Measurements from ENCODE around the gene PPP2R5C.
"Not testable (repeated sequence)": the region's sequence is repeated elsewhere in the genome, so short reads cannot be mapped to it uniquely, and the experiment has no call there.

The PPP2R5C gene

DNA sequence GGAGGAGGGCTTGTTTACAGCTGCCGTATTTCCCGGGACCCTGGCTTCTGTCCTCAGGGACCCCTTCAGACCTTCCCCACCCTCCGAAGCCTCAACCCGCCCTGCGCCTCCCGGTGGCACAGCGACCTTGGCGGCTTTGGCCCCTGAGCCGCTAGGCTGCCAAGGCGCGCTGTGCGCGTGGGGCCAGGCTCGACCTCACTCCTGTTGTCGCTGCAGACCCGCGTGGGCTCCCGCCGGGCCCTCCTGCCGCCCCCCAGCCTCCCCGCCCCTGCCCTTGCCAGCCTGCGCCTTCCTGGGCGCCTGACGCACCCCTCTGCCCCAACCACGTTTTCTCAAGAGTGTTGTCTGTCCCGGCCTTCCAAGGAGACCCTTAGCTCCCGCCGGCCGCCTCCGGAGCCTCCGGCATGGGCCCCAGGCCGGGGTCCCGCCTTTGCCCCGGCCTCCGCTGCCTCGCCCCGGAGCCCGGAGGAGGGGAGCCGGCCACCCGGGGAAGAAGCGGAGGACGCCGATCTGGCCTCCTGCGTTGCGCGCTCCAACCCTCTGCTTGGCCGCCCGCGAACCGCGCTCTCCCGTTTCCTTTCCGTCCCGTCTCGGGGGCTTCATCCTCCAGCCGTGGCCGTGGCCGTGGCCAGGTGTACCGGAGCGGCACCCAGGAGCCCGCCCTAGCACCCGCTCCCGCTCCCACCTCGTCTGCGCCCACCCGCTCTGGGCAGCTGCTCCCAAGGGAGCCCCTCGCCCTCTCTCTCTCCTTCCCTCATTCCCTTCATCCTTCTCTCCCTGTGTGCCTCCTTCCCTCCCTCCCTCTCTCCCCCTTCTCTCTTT is 19.9 kb downstream of the PPP2R5C start:
- peak; percentile 64 for ATAC-seq
- peak; percentile 55 for DNase-seq

GRCh38 chr14:101783260-101784016 is 21.9 kb downstream of the PPP2R5C start:
- no peak for ATAC-seq

GRCh38 chr14:101784631-101785030 is 23.1 kb downstream of the PPP2R5C start:
- ATAC-seq, result no peak

More at GRCh38 chr14:101783260-101784016, 21.9 kb downstream of the PPP2R5C start:
- DNase-seq, result no peak

DNA sequence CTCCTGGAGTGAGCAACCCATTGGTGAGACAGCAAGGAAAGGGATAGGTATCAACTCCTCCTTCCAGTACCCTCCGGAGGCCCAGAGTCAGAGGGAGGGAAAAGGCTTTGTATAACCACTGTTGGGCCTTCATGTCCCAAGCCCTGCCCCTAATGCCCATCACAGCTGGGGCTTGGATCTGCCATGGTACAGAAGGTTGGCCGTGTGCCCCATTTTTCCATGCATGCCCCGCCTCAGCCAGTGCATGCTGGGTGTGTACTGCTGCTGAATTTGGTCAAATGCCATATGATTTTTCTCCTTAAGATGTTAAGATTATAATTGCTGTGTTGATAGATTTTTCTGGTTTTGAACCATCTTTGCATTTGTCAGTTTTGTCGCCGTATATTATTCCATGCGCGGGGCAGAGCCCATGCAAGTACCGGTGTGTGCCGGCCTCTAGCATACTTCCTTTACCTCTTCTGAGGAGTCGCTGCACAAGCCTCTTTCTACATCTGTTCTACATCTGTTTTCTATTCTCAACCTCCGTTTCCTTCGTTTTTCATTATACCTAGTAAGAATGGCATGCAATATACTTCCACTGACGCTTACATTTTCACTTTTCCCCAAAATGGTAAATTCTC is 26.6 kb downstream of the PPP2R5C start:
- ATAC-seq (no peak), DNase-seq (no peak)

More at GRCh38 chr14:101784631-101785030, 23.1 kb downstream of the PPP2R5C start:
- DNase-seq, result no peak

- DNase-seq (no peak), ATAC-seq (no peak)
Observed at GRCh38 chr14:101789222-101789621, 27.7 kb downstream of the PPP2R5C start.

DNA sequence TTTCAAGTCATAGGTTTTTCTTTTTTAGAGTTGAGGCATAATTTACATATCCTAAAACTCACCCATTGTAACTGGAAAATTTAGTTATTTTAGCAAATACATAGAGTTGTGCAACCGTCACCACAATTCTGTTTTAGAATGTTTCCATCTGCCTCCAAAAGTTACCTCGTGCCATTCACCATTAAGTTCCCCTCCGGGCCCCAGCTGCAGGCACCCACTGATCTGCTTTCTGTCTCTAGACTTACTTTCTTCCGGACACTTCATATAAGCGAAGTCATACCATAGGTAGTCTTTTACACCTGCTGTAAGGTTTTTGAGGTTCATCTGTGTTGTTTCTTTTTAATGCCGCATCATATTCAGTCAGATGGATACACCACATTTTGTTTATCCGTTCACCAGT is 28.7 kb downstream of the PPP2R5C start:
- DNase-seq, result no peak
- no peak for ATAC-seq

DNA sequence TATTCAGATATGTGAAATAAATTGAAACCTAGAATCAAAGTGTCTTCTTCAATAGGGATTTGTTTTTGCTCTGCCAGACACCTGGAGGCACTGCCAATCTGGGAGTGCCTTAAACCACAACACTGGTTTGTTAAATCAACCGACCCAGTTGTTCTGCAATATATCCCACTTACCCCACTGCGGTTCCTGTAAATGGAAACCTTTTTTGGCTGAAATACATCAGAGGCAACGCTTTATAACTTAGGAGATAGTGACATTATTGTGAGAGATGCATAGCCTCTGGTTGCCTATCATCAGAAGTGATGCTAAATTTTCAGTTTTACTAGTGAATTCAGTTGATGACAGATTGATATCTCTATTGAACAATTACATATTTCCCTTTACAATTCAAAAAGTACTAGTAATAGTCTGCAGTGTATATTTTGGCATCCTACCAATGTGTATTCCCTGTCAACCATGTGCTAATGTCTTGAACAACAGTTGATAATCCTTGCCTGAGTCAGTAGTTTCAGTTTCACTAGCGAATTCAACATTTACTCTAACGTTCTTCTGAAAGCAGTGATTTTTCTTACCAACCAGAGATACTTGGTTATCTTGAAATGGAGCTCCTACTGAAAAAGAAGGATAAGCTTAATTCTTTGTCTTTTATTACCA is 30.5 kb downstream of the PPP2R5C start:
- no peak for DNase-seq
- ATAC-seq, result peak; percentile 80

GRCh38 chr14:101796016-101796415 is 34.5 kb downstream of the PPP2R5C start:
- no peak for ATAC-seq
- DNase-seq, result no peak

- ATAC-seq, result no peak
- DNase-seq, result no peak
Observed at GRCh38 chr14:101796479-101796878, 35.0 kb downstream of the PPP2R5C start.

- no peak for ATAC-seq
Observed at GRCh38 chr14:101797856-101798255, 36.3 kb downstream of the PPP2R5C start.

DNA sequence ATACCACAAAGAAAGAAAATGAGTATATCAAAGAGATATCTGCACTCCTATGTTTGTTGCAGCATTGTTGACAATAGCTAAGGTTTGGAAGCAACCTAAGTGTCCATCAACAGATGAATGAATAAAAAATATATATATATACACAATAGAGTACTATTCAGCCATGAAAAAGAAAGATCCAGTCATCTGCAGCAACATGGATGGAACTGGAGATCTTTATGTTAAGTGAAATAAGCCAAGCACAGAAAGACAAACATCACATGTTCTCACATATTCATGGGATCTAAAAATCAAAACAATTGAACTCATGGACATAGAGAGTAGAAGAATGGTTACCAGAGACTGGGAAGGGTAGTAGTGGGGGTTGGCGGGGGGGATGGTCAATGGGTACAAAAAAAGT is 42.9 kb downstream of the PPP2R5C start:
- DNase-seq, ATAC-seq: not testable (repeated sequence)

More at GRCh38 chr14:101797856-101798255, 36.3 kb downstream of the PPP2R5C start:
- no peak for DNase-seq

GRCh38 chr14:101806252-101806651 is 44.7 kb downstream of the PPP2R5C start:
- not testable (repeated sequence) for DNase-seq, ATAC-seq

- DNase-seq (no peak), ATAC-seq (no peak)
Observed at GRCh38 chr14:101808020-101808641, 46.6 kb downstream of the PPP2R5C start.

DNA sequence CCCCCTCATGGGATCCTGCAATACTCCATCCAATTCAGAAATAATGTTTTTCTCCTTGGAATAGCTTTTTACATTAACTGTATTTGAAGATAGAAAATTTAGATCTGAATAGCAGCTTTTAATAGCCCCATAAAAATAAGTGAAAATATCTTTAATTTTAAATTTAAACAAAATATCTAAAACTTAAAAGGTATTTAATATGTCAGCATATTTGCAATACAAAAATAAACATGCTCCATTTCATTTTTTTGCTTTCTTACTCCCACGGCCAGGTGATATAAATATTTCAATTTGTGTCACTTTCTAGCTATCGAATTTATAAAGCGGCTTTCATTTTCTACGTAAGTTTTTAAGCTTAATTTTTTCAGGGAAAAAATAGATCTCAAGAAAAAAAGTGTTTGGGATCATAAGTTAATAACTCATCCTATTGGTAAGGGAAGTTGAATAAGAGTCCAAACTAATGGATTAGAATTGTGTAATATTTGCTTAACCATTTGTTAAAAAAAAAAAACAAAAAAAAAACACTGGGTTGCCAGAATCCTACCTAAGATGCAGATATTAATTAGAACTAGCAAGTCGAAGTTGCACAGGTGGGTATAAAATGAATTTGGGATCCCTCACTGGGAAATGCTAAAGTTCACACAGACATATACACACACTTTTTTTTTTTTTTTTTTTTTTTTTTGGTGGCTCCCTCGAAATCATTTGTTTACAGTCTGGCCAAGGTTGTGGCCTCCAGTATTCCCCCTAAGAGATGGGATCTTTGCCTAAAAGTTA is 47.6 kb downstream of the PPP2R5C start:
- ATAC-seq, result no peak
- no peak for DNase-seq

GRCh38 chr14:101809671-101810514 is 48.4 kb downstream of the PPP2R5C start:
- ATAC-seq (peak; percentile 93), DNase-seq (peak; percentile 77)

DNA sequence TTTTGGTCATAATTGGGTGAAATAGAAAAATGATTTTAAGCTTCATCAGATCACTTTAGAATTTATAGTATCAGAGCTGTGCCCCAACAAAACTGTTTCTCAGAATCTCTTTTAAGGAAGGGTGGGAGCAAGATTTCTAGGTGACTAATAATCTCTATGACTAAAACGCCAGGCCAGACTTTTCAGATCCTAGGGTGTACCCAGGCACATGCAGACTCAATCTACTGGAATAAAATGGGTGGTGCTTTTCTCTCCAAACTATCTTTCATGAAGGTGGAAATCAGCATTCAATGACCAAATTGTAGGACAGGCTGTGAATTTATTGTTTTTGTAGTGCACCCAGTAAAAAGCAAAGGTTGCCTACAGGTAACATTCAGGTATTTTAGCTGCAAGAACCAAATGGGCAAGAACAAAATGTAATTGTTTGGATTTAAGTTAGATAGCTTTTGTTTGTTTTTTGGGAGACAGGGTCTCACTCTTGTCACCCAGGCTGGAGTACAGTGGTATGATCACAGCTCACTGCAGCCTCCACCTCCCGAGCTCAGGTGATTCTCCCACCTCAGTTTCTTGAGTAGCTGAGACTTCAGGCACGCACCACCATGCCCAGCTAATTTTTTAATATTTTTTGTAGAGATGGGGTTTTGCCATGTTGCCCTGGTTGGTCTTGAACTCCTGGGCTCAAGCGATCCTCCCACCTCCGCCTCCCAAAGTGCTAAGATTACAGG is 49.5 kb downstream of the PPP2R5C start:
- peak; percentile 30 for ATAC-seq
- no peak for DNase-seq

DNA sequence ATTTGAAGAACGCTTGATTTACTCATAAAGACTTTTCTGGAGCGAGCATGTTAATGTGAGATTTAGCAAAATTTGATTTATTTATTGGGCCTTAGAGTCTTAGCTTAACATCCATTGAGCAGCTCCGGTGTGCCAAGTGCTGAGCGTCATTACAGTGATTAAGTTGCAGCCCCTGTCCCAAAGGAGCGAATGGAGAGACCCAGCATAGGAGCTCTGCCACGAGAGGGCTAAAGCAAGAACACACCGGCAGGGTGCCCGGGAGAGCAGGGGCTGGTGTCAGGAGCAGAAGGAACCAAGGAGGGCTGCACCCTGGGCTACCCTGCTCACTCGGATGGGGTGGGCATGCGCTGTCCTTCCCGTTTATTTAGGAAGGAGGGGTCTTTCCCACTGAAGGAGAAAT is 50.6 kb downstream of the PPP2R5C start:
- DNase-seq, result no peak
- no peak for ATAC-seq

GRCh38 chr14:101813171-101813759 is 51.8 kb downstream of the PPP2R5C start:
- ATAC-seq, result no peak
- no peak for DNase-seq

- ATAC-seq, result no peak
- no peak for DNase-seq
Observed at GRCh38 chr14:101813833-101814232, 52.3 kb downstream of the PPP2R5C start.

Measured in stimulated activated naive CD8-positive, alpha-beta T cell treated with anti-CD3 and anti-CD28 coated beads, Interleukin-15, Interleukin-2, amounts not matched to agents 100 U/mL and 50 U/mL, for 24 hours (primary cell).